Fibroblast of pulmonary artery (primary cell): ENCODE data around the gene ACAP2.

ENCODE experiments used
- DNase-seq: peaks from one replicate; pipeline ENCODE4 v3.0.0-alpha.2; 2010; ENCODE audit warnings: low read depth
- H3K4me3 ChIP-seq: replicated peaks from 2 replicates; pipeline ENCODE4 v1.5.1; 2011; ENCODE audit warnings: low read depth, mild to moderate bottlenecking, control low read depth, low read length, moderate library complexity
- TF ChIP-seq, protein P1 (sequence below): IDR thresholded peaks from 2 replicates; pipeline ENCODE4 v1.5.1; 2011; ENCODE audit warnings: mild to moderate bottlenecking, control low read depth, low read length, inconsistent platforms; ENCODE audit errors: missing control alignments

Gene ACAP2

GRCh38 chr3:195254454-195255175 lies 188.2 kb downstream of the ACAP2 start:
- no peak for DNase-seq
- H3K4me3 ChIP-seq: no peak overlapping the region
- TF ChIP-seq, protein P1, sequence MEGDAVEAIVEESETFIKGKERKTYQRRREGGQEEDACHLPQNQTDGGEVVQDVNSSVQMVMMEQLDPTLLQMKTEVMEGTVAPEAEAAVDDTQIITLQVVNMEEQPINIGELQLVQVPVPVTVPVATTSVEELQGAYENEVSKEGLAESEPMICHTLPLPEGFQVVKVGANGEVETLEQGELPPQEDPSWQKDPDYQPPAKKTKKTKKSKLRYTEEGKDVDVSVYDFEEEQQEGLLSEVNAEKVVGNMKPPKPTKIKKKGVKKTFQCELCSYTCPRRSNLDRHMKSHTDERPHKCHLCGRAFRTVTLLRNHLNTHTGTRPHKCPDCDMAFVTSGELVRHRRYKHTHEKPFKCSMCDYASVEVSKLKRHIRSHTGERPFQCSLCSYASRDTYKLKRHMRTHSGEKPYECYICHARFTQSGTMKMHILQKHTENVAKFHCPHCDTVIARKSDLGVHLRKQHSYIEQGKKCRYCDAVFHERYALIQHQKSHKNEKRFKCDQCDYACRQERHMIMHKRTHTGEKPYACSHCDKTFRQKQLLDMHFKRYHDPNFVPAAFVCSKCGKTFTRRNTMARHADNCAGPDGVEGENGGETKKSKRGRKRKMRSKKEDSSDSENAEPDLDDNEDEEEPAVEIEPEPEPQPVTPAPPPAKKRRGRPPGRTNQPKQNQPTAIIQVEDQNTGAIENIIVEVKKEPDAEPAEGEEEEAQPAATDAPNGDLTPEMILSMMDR: no peak

DNA sequence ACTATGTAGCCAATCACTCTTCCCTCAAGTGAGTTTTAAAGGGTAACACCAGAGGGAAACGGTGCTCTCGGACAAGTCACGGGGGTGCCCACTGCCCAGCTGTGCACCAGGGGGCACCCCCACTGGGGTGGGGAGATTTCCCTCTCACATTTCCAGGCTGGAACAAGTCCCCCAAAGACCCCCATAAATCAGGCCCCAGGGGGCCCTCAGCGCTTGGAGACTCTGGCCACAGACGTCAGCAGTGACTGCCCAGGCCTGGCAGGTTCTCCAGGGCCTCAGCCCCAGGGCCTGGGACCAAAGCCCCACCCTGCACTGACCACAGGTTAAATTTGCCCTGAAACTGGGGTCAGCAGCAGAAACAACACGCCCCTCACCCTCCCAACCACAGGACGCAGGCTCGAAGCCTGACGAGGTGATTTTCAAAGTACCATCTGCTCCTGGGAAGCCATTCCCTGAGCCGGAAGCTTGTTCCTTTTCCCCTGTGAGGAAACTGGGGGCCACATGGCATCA lies 188.8 kb downstream of the ACAP2 start:
- TF ChIP-seq, protein P1: no peak
- DNase-seq: no peak
- no peak overlapping the region for H3K4me3 ChIP-seq

GRCh38 chr3:195251336-195252065 lies 191.3 kb downstream of the ACAP2 start:
- TF ChIP-seq, protein P1: no peak
- DNase-seq: no peak

GRCh38 chr3:195250473-195251251 lies 192.2 kb downstream of the ACAP2 start:
- peak; percentile 49 for DNase-seq
- TF ChIP-seq, protein P1: peak; percentile 34
- H3K4me3 ChIP-seq: no peak overlapping the region

More at GRCh38 chr3:195251336-195252065, 191.3 kb downstream of the ACAP2 start:
- H3K4me3 ChIP-seq: no peak overlapping the region

GRCh38 chr3:195249858-195250464 lies 192.9 kb downstream of the ACAP2 start:
- H3K4me3 ChIP-seq: no peak overlapping the region
- no peak for DNase-seq
- TF ChIP-seq, protein P1: no peak

DNA sequence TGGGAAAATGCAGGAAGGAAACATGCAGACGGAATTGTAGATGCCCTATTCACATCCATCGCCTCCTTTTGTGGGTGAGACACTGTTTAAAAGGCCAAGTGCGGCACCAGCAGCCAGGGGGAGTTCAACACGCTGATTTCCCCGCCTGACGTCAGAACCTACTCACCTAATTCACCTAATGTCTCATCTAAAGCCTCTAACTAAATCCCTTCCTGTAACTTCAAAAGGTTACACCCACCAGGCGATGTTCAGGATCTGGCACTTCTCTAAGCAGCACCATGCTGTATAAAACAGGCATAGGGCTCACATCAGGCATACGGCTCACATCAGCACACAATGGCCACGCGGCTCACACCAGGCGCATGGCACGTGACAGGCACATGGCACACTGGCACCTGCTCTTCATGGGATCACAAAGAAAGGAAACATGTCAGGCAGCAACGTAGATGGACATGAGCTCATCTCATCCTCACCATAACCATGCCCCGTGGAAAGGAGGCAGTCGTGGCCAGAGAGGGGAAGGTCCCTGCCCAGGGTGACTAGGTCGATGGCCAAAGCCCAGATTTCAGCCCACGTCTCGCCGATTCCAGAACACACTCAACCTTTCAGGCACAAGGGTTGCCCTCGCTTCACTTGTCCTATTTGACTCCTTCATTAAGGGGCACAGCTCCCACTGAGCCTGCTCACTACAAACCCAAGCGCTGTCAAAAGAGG lies 193.6 kb downstream of the ACAP2 start:
- TF ChIP-seq, protein P1: no peak
- H3K4me3 ChIP-seq: no peak overlapping the region
- no peak for DNase-seq
